ENCODE results near the gene ADAMTS16. TPM values are rescaled to one million over a fixed set of nuclear protein-coding genes. Genes with fewer than 3 reads are reported as not detected.

The ADAMTS16 gene
- total RNA-seq, 4 donors from 2014 or later, result 0.27 to 0.94 TPM; not detected in 2

DNA sequence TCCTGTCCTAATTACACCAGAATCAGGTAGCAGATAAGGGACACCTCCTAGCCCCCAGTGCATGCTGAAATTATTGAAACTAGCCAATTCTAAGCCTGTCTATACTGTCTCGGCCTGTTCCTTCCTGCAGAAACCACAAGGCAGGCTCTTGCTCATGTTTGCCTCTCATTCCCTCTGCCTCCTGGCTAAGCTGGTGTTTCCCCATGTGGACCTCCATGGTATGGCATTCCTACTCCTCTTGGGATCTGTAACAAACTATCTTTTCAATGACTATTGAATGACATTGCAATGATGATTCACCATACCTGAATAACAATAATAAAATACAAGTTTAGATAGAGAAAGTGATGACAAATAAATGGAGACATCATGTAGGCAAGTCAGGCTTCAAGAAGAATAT, 35.6 kb upstream of the ADAMTS16 start:
- ATAC-seq, result no peak
- TF ChIP-seq, protein P1, sequence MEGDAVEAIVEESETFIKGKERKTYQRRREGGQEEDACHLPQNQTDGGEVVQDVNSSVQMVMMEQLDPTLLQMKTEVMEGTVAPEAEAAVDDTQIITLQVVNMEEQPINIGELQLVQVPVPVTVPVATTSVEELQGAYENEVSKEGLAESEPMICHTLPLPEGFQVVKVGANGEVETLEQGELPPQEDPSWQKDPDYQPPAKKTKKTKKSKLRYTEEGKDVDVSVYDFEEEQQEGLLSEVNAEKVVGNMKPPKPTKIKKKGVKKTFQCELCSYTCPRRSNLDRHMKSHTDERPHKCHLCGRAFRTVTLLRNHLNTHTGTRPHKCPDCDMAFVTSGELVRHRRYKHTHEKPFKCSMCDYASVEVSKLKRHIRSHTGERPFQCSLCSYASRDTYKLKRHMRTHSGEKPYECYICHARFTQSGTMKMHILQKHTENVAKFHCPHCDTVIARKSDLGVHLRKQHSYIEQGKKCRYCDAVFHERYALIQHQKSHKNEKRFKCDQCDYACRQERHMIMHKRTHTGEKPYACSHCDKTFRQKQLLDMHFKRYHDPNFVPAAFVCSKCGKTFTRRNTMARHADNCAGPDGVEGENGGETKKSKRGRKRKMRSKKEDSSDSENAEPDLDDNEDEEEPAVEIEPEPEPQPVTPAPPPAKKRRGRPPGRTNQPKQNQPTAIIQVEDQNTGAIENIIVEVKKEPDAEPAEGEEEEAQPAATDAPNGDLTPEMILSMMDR (IDR thresholded peaks at IDR 0.05), result no peak
- TF ChIP-seq POLR2AphosphoS5 (IDR thresholded peaks at IDR 0.05) (no peak), EP300 (IDR thresholded peaks at IDR 0.05) (no peak), POLR2A (IDR thresholded peaks at IDR 0.05) (no peak)
- H3K36me3 ChIP-seq, result no peaks in the 10 kb centered on the region
- no peaks in the 10 kb centered on the region for H3K9me3 ChIP-seq
- no peaks in the 10 kb centered on the region for H3K27me3 ChIP-seq
- WGBS, 2 donors (ENCODE audit: low coverage in 1 of 2), result 69 to 100% methylated on average over 1 of the region's 1 CpG
- H3K4me1 ChIP-seq, result no peaks in the 10 kb centered on the region
- no peak overlapping the region for H3K4me3 ChIP-seq
- no peak overlapping the region for H3K27ac ChIP-seq

DNA sequence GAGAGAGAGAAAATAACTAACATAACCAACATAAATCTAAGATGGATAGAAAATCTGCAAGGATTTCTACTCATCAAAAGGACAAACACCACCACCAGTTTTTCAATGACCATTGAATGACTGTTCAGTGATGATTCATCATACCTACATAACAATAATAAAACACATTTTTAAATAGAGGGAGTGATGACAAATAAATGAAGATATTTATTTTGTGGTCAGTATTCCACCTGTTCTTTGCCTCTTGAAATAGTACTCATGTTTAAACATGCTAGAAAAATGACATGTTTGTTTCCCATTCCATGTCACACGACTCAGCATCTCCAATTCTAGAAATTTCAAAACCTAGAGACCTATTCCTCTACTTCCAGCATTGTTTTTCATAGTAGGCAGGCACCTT, 34.6 kb upstream of the ADAMTS16 start:
- no peaks in the 10 kb centered on the region for H3K4me1 ChIP-seq
- ATAC-seq, result no peak
- TF ChIP-seq POLR2A (IDR thresholded peaks at IDR 0.05), result no peak
- no peak for TF ChIP-seq POLR2AphosphoS5 (IDR thresholded peaks at IDR 0.05)
- TF ChIP-seq, protein P1 (IDR thresholded peaks at IDR 0.05), result no peak
- TF ChIP-seq EP300 (IDR thresholded peaks at IDR 0.05), result no peak
- H3K27me3 ChIP-seq, result no peaks in the 10 kb centered on the region
- no peaks in the 10 kb centered on the region for H3K9me3 ChIP-seq
- no peak overlapping the region for H3K4me3 ChIP-seq
- no peak overlapping the region for H3K27ac ChIP-seq
- WGBS, 2 donors (ENCODE audit: low coverage in 1 of 2), result 29 to 43% methylated on average over 1 of the region's 1 CpG
- H3K36me3 ChIP-seq, result no peaks in the 10 kb centered on the region

DNA sequence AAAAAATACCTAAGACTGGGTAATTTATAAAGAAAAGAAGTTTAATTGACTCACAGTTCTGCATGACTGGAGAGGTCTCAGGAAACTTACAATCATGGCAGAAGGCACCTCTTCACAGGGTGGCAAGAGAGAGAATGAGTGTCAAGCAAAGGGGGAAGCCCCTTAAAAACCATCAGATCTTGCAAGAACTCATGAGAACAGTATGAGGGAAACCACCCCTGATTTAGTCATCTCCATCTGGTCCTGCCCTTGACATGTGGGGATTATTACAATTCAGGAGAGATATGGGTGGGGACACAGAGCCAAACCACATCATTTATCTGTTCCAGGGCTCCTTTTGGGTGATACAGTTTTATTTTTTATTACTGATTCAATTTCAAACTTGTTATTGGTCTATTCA, 23.2 kb upstream of the ADAMTS16 start:
- Histone ChIP-seq H3K27me3 (peaks cover 14% of the 10 kb centered on the region), H3K9me3 (peaks cover 0 to 29% (median 0%) of the 10 kb centered on the region in 3 donors), H3K27ac (no peak overlapping the region), H3K36me3 (no peaks in the 10 kb centered on the region), H3K4me1 (no peaks in the 10 kb centered on the region), H3K4me3 (no peak overlapping the region)
- TF ChIP-seq, protein P1 (IDR thresholded peaks at IDR 0.05), result no peak
- TF ChIP-seq EP300 (IDR thresholded peaks at IDR 0.05), result no peak
- TF ChIP-seq POLR2A (IDR thresholded peaks at IDR 0.05), result no peak
- no peak for TF ChIP-seq POLR2AphosphoS5 (IDR thresholded peaks at IDR 0.05)
- ATAC-seq, result no peak

DNA sequence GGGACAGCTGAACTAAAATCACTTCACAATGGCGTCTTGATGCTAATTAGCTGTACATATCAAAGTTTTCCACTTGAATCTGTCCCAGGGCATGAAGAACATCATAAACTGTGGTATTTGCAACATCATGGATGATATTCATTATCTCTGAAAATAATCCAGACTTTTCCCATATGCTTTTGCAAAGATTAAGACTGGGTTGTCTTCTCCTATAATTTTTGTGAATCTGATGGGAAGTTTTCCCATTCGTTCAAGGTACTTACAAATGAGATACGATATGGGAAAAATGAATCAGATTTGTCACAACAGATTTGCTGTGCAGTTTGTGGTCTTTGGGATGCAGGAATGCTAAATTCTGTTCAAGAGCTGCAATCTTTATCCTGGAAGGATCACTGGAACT, 17.4 kb upstream of the ADAMTS16 start:
- TF ChIP-seq EP300 (IDR thresholded peaks at IDR 0.05) (no peak), POLR2A (IDR thresholded peaks at IDR 0.05) (no peak), POLR2AphosphoS5 (IDR thresholded peaks at IDR 0.05) (no peak)
- TF ChIP-seq, protein P1 (IDR thresholded peaks at IDR 0.05), result no peak
- no peak overlapping the region for H3K4me3 ChIP-seq
- H3K9me3 ChIP-seq, result peaks cover 0 to 25% (median 0%) of the 10 kb centered on the region in 3 donors
- H3K36me3 ChIP-seq, result no peaks in the 10 kb centered on the region
- no peak overlapping the region for H3K27ac ChIP-seq
- WGBS, 2 donors (ENCODE audit: low coverage in 1 of 2), result 79 to 84% methylated on average over 3 of the region's 3 CpGs
- peaks cover 22% of the 10 kb centered on the region for H3K27me3 ChIP-seq
- no peaks in the 10 kb centered on the region for H3K4me1 ChIP-seq
- no peak for ATAC-seq

DNA sequence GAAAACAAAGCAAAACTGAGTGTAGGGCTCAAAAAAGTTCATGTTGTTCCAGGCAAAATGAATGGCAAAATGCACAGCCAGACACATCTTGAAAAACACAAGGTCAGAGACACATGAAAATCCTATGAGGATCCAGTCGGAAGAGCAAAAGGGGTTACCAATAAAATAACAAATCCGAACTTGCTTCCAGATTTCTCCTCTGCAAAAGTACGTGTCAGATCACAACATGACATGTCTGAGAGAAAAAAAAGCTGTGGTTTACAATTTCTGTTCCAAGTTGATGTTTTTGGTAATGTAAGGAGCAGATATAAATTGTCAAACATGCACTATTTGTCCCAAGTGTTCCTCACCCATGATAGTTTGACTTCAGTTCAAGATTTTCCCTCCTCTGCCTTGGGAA, 15.9 kb upstream of the ADAMTS16 start:
- TF ChIP-seq, protein P1 (IDR thresholded peaks at IDR 0.05), result no peak
- TF ChIP-seq POLR2AphosphoS5 (IDR thresholded peaks at IDR 0.05), result no peak
- WGBS, 2 donors (ENCODE audit: low coverage in 1 of 2), result 4 to 21% methylated on average over 3 of the region's 3 CpGs
- H3K27ac ChIP-seq, result no peak overlapping the region

More for the DNA sequence above, 15.9 kb upstream of the ADAMTS16 start:
- H3K4me1 ChIP-seq, result no peaks in the 10 kb centered on the region
- no peak for ATAC-seq
- H3K4me3 ChIP-seq, result no peak overlapping the region
- H3K27me3 ChIP-seq, result peaks cover 21% of the 10 kb centered on the region
- H3K9me3 ChIP-seq, result peaks cover 0 to 10% (median 0%) of the 10 kb centered on the region in 3 donors
- H3K36me3 ChIP-seq, result no peaks in the 10 kb centered on the region
